K562 (cell line): Measurements from ENCODE around the gene TTL. TPM values are rescaled to one million over a fixed set of nuclear protein-coding genes. Genes with fewer than 3 reads are reported as not detected.
"Not testable (repeated sequence)": the region's sequence is repeated elsewhere in the genome, so short reads cannot be mapped to it uniquely, and the experiment has no call there.

Experiments
- ATAC-seq: fragments of 200-7000 bp; cut with Tn5 transposase; 3 replicates; pipeline ENCODE4 v1.9.1; 2020; ENCODE audit warnings: moderate library complexity
- BruUV-seq: library from RNA; stranded (reverse); fragments of 400-500 nt; replicated peaks from 2 replicates; lab custom pipeline; 2021; lab: Mats Ljungman, UMichigan
- CTCF ChIA-PET: fragments of 300-600 bp; formaldehyde crosslinking; extraction: SDS; loops from one replicate; lab custom pipeline; 2021; ENCODE audit warnings: low intra/inter-chr PET ratio; lab: Yijun Ruan, JAX
- POLR2A ChIA-PET: fragments of 300-600, 350-650 bp; sonication (Branson Sonifier 250); formaldehyde crosslinking; extraction: SDS; loops from one replicate; lab custom pipeline; 2021; ENCODE audit warnings: antibody characterized with exemption, inconsistent platforms; lab: Yijun Ruan, JAX
- DNase-seq, 4 experiments: peaks; one replicate each; pipeline versions ENCODE4 v3.0.0 to v3.0.0-alpha.2; 2011 to 2018; ENCODE audit warnings: low spot score in 3 of 4, mixed read lengths in 3 of 4; ENCODE audit errors: extremely low read depth in 1 of 4
- FAIRE-seq: peaks from 2 replicates; lab custom pipeline; 2011; peaks lifted over from hg19 to GRCh38; lab: Jason Lieb, UNC
- H2AFZ ChIP-seq: 2 replicates; pipeline ENCODE4 v1.6.0; 2011; ENCODE audit warnings: low read depth, low read length, control low read depth, inconsistent platforms
- H3K27ac ChIP-seq: fragments of 200-600 bp; 3 replicates; pipeline ENCODE4 v1.8.0; 2011; ENCODE audit warnings: low read depth, mild to moderate bottlenecking, control low read depth, inconsistent platforms, low read length, moderate library complexity, mixed read lengths; ENCODE audit errors: extremely low read depth
- H3K27me3 ChIP-seq, 2 experiments: fragments of 300-600 bp in 1 of 2; 2 replicates in 1 of 2; 3 replicates in 1 of 2; pipeline versions ENCODE4 v1.6.0 to v1.8.0; 2011; ENCODE audit warnings: inconsistent platforms in 2 of 2, low read length in 2 of 2, mild to moderate bottlenecking in 1 of 2, mixed read lengths in 1 of 2, moderate library complexity in 1 of 2; ENCODE audit not compliant: control insufficient read depth in 2 of 2, insufficient read depth in 2 of 2
- H3K36me3 ChIP-seq: fragments of 300-600 bp; 3 replicates; pipeline ENCODE4 v1.8.0; 2011; ENCODE audit warnings: mild to moderate bottlenecking, low read length, inconsistent platforms; ENCODE audit not compliant: control insufficient read depth, insufficient read depth
- H3K4me1 ChIP-seq, 2 experiments: fragments of 200-600 bp in 1 of 2; replicated peaks in 1 of 2; 2 replicates in 1 of 2; 3 replicates in 1 of 2; pipeline versions ENCODE4 v1.5.1 to v1.8.0; 2011; ENCODE audit warnings: inconsistent platforms in 2 of 2, low read length in 2 of 2, mild to moderate bottlenecking in 1 of 2, mixed read lengths in 1 of 2, moderate library complexity in 1 of 2; ENCODE audit not compliant: control insufficient read depth in 2 of 2, insufficient read depth in 2 of 2
- H3K4me2 ChIP-seq: 2 replicates; pipeline ENCODE4 v1.6.1; 2011; ENCODE audit warnings: low read length, control low read depth, inconsistent platforms, mixed read lengths; ENCODE audit not compliant: insufficient read depth
- H3K4me3 ChIP-seq: fragments of 200-600 bp; sonication (generic), shearing (Covaris generic); 2 replicates; pipeline ENCODE4 v1.5.1; 2016; ENCODE audit warnings: control low read depth, inconsistent platforms
- H3K79me2 ChIP-seq: fragments of 200-600 bp; 3 replicates; pipeline ENCODE4 v1.8.0; 2011; ENCODE audit warnings: low read length, inconsistent platforms; ENCODE audit not compliant: control insufficient read depth, insufficient read depth
- H3K9ac ChIP-seq, 2 experiments: 2 replicates each; pipeline versions ENCODE4 v1.6.0 to v1.6.1; 2011; ENCODE audit warnings: low read depth in 2 of 2, low read length in 2 of 2, control low read depth in 1 of 2, inconsistent platforms in 1 of 2, mild to moderate bottlenecking in 1 of 2, mixed read lengths in 1 of 2; ENCODE audit not compliant: insufficient read depth in 1 of 2
- H3K9me1 ChIP-seq: one replicate; pipeline ENCODE4 v1.6.0; 2011; ENCODE audit warnings: inconsistent platforms, mild to moderate bottlenecking, low read length, moderate library complexity; ENCODE audit not compliant: control insufficient read depth, insufficient read depth
- H3K9me3 ChIP-seq: replicated peaks from 2 replicates; pipeline ENCODE4 v1.5.1; 2011; ENCODE audit warnings: low read depth, low read length, inconsistent platforms; ENCODE audit not compliant: control insufficient read depth, insufficient read depth
- H4K20me1 ChIP-seq: replicated peaks from 2 replicates; pipeline ENCODE4 v1.6.1; 2011; ENCODE audit warnings: low read length, inconsistent platforms, mixed read lengths; ENCODE audit not compliant: control insufficient read depth, insufficient read depth
- ELF4 ChIP-seq: fragments of 450-650 bp; formaldehyde crosslinking; IDR thresholded peaks from 2 replicates; pipeline ENCODE4 v1.4.0; 2022; ENCODE audit warnings: missing genetic modification characterization
- ETV1 ChIP-seq: fragments of 450-650 bp; conservative IDR thresholded peaks from 2 replicates; pipeline ENCODE4 v1.6.1; 2016; ENCODE audit warnings: missing genetic modification characterization, control low read depth, low read depth, missing compliant biosample characterization
- HNRNPLL ChIP-seq: fragments of 200-400 bp; formaldehyde crosslinking; IDR thresholded peaks from 2 replicates; pipeline ENCODE4 v1.6.1; 2017; ENCODE audit warnings: low read length, low read depth, mild to moderate bottlenecking; ENCODE audit not compliant: poor library complexity, severe bottlenecking
- KDM1A ChIP-seq, 2 experiments: fragments of 450-650 bp; IDR thresholded peaks; 2 replicates each; pipeline ENCODE4 v1.6.1; 2016; ENCODE audit warnings: mild to moderate bottlenecking in 2 of 2
- KDM2B ChIP-seq: fragments of 250-450 bp; sonication (Bioruptor Pico); IDR thresholded peaks from 2 replicates; pipeline ENCODE4 v1.8.0; 2021; ENCODE audit warnings: mild to moderate bottlenecking, moderate library complexity
- KDM4B ChIP-seq, 2 experiments: fragments of 450-650 bp in 1 of 2; sonication (generic) in 1 of 2; IDR thresholded peaks; 2 replicates each; pipeline ENCODE4 v1.6.1; 2016 to 2017; ENCODE audit warnings: borderline replicate concordance in 2 of 2, antibody characterized with exemption in 1 of 2, low read depth in 1 of 2, mild to moderate bottlenecking in 1 of 2
- MCM3 ChIP-seq: fragments of 450-650 bp; IDR thresholded peaks from 2 replicates; pipeline ENCODE4 v1.6.1; 2016
- POLR2A ChIP-seq: fragments of 450-650 bp; conservative IDR thresholded peaks from 2 replicates; pipeline ENCODE4 v1.6.1; 2016
- PRMT5 ChIP-seq: sonication (generic); formaldehyde crosslinking; IDR thresholded peaks from 2 replicates; pipeline ENCODE4 v1.5.0; 2020; ENCODE audit warnings: missing genetic modification reagents
- SAFB ChIP-seq: fragments of 200-400 bp; formaldehyde crosslinking; IDR thresholded peaks from 2 replicates; pipeline ENCODE4 v1.6.1; 2017; ENCODE audit warnings: low read depth, low read length, borderline replicate concordance
- SMARCC2 ChIP-seq: fragments of 450-650 bp; IDR thresholded peaks from 2 replicates; pipeline ENCODE4 v1.6.1; 2017; ENCODE audit warnings: antibody characterized with exemption, moderate library complexity, mild to moderate bottlenecking, low read depth
- WHSC1 ChIP-seq: IDR thresholded peaks from one replicate; pipeline ENCODE4 v1.6.1; 2012; ENCODE audit warnings: low read length, control low read depth, inconsistent platforms
- ZBTB43 ChIP-seq: sonication (generic); formaldehyde crosslinking; IDR thresholded peaks from 2 replicates; pipeline ENCODE4 v1.8.0; 2023; ENCODE audit warnings: mild to moderate bottlenecking, missing genetic modification reagents
- ZNF121 ChIP-seq: sonication (generic); formaldehyde crosslinking; conservative IDR thresholded peaks from 2 replicates; pipeline ENCODE4 v1.8.0; 2022; ENCODE audit warnings: missing genetic modification reagents
- ZNF707 ChIP-seq: fragments of 250-450 bp; sonication (Bioruptor Pico); conservative IDR thresholded peaks from 2 replicates; pipeline ENCODE4 v1.8.0; 2022; ENCODE audit warnings: inconsistent platforms, mild to moderate bottlenecking, moderate library complexity
- ZNF780A ChIP-seq: fragments of 250-450 bp; sonication (Bioruptor Pico); IDR thresholded peaks from 2 replicates; pipeline ENCODE4 v1.5.0; 2021; ENCODE audit warnings: mild to moderate bottlenecking
- WGBS: fragments of 100-300 bp; shearing (Covaris generic); methylation state at CpG from one replicate; pipeline ENCODE4 v1.1.6; 2016; ENCODE audit warnings: low coverage, mixed read lengths; ENCODE audit not compliant: insufficient coverage; ENCODE audit errors: missing lambda C conversion rate; 5-methylcytosine and 5-hydroxymethylcytosine counted together
- in situ Hi-C: fragments of 300-500 bp; cut with MboI; formaldehyde crosslinking; loops from 4 replicates; pipeline ENCODE4 v1.15.0; 2018; ENCODE audit warnings: inconsistent platforms, mixed read lengths
- intact Hi-C: fragments of 100-400 bp; cut with micrococcal nuclease; formaldehyde crosslinking; loops from 2 replicates; pipeline ENCODE4 v1.14.2; 2022
- polyA plus RNA-seq, 8 experiments: library from polyadenylated mRNA; depleted of rRNA in 4 of 8; stranded (reverse) in 5 of 8; unstranded in 3 of 8; fragments of >200 nt; fragmentation: Nextera tagmentation in 2 of 8; fragmentation: Illumina TruSeq in 1 of 8; extraction: Ambion mirVana in 2 of 8; extraction: Trizol in 1 of 8; gene quantifications; 2 replicates each; pipeline versions ENCODE4 v1.2.1 to v1.2.3, GENCODE V29; 2011 to 2014; ENCODE audit warnings: inconsistent platforms in 1 of 8, missing spikeins in 1 of 8
- total RNA-seq, 7 experiments: library from RNA; depleted of rRNA in 6 of 7; stranded (reverse); fragments of >200 nt in 6 of 7; fragmentation: Illumina TruSeq in 2 of 7; extraction: Trizol in 2 of 7; gene quantifications; 2 replicates each; pipeline versions ENCODE4 v1.2.1 to v1.2.3, GENCODE V29; 2011 to 2021; ENCODE audit warnings: low replicate concordance in 1 of 7

The TTL gene
- total and polyA plus RNA-seq, 9 of the 15 experiments (the other 6 are each of a cell fraction or from before 2014, with no cell fraction given), result 9.4 to 54.4 (median 34.9) TPM

- peaks cover 36% of the 10 kb centered on the region for H3K36me3 ChIP-seq
- H3K4me1 ChIP-seq, result peaks cover 6 to 16% of the 10 kb centered on the region in 2 experiments; a peak in 4 of 5 replicates
- no TSS peak for BruUV-seq
- no peak for FAIRE-seq
- H3K9ac ChIP-seq, result no peak overlapping the region
- no peaks in the 10 kb centered on the region for H4K20me1 ChIP-seq
- H3K4me3 ChIP-seq, result no peak overlapping the region
- H3K9me3 ChIP-seq, result no peaks in the 10 kb centered on the region
- no peaks in the 10 kb centered on the region for H3K27me3 ChIP-seq
- H2AFZ ChIP-seq, result no peak overlapping the region
- TF ChIP-seq MCM3, result no peak
- TF ChIP-seq ZNF707 (CRISPR knock-in tag), result no peak
- no peak for TF ChIP-seq SMARCC2
- TF ChIP-seq KDM1A (IDR thresholded peaks at IDR 0.05), result no peak
- no peak for TF ChIP-seq KDM4B (IDR thresholded peaks at IDR 0.05; ENCODE audit: borderline replicate concordance in 2 of 2, low read depth in 1 of 2)
- TF ChIP-seq ELF4 (CRISPR knock-in tag), result no peak
- TF ChIP-seq PRMT5, result no peak
- no peak for TF ChIP-seq ZBTB43 (CRISPR knock-in tag)
- no peak for TF ChIP-seq ZNF780A (CRISPR knock-in tag)
- no peak for TF ChIP-seq HNRNPLL
- TF ChIP-seq KDM2B (CRISPR knock-in tag), result no peak
- TF ChIP-seq ETV1 (tag), result no peak
- no peak for TF ChIP-seq ZNF121
- TF ChIP-seq POLR2A, result no peak
- no peak for TF ChIP-seq WHSC1
- no peak for TF ChIP-seq SAFB
- TF ChIP-seq, all 486 proteins: peak for 0
- ChIA-PET POLR2A (interaction anchor here (1.7 kb wide), 1 partner anchor 15 kb away, joined by 6 read pairs; no protein-coding TSS in a partner anchor), CTCF (no interaction called here)
- Histone ChIP-seq H3K79me2 (peaks cover 11% of the 10 kb centered on the region), H3K4me2 (no peak overlapping the region), H3K9me1 (no peaks in the 10 kb centered on the region), H3K27ac (no peak overlapping the region)
- no peak for ATAC-seq
- WGBS, result 88% methylated on average over 5 of the region's 5 CpGs
- intact Hi-C loops, result no loop called here
- in situ Hi-C loops, result loop anchor here (25.0 kb wide), 1 partner anchor 233 kb away; the partner anchor contains the start of gene ZC3H8
- no peak for DNase-seq
Measured at GRCh38 chr2:112494828-112495227, 12.9 kb downstream of the TTL start.

- Histone ChIP-seq H3K36me3 (peaks cover 34% of the 10 kb centered on the region), H3K4me1 (peaks cover 6 to 16% of the 10 kb centered on the region in 2 experiments; a peak in 4 of 5 replicates)
- H3K4me2 ChIP-seq, BruUV-seq, H3K27me3 ChIP-seq, DNase-seq, H2AFZ ChIP-seq, H3K79me2 ChIP-seq, intact Hi-C loops, H3K27ac ChIP-seq, H4K20me1 ChIP-seq, POLR2A ChIA-PET, H3K9ac ChIP-seq, CTCF ChIA-PET, ATAC-seq, H3K9me1 ChIP-seq, H3K4me3 ChIP-seq, FAIRE-seq, H3K9me3 ChIP-seq: not testable (repeated sequence)
- WGBS, result 90% methylated on average over 4 of the region's 4 CpGs
- in situ Hi-C loops, result loop anchor here (25.0 kb wide), 1 partner anchor 234 kb away; the partner anchor contains the start of gene ZC3H8
Measured at GRCh38 chr2:112495878-112496277, 13.9 kb downstream of the TTL start.
